IMR-90 (cell line): ENCODE measurements around the gene EPB41L2.

ENCODE experiments used
- BHLHE40 ChIP-seq: fragments of 150-350 bp; IDR thresholded peaks from 2 replicates; pipeline ENCODE4 v1.6.1; 2016; ENCODE audit warnings: mild to moderate bottlenecking, low read depth, low read length
- CHD1 ChIP-seq: IDR thresholded peaks from 2 replicates; pipeline ENCODE4 v1.6.1; 2012; ENCODE audit warnings: low read depth, low read length, improper control_type of control experiment
- FOS ChIP-seq: fragments of 150-350 bp; IDR thresholded peaks from 2 replicates; pipeline ENCODE4 v1.6.1; 2016; ENCODE audit warnings: low read depth, low read length
- MAZ ChIP-seq: IDR thresholded peaks from 2 replicates; pipeline ENCODE4 v1.6.1; 2012; ENCODE audit warnings: low read depth, mild to moderate bottlenecking, low read length, improper control_type of control experiment, moderate library complexity, borderline replicate concordance
- MXI1 ChIP-seq: IDR thresholded peaks from 2 replicates; pipeline ENCODE4 v1.6.1; 2012; ENCODE audit warnings: low read depth, mild to moderate bottlenecking, low read length, moderate library complexity, borderline replicate concordance
- NFE2L2 ChIP-seq: fragments of 150-350 bp; IDR thresholded peaks from 2 replicates; pipeline ENCODE4 v1.6.1; 2016; ENCODE audit warnings: low read depth, mild to moderate bottlenecking, low read length
- POLR2A ChIP-seq: IDR thresholded peaks from 2 replicates; pipeline ENCODE4 v1.6.1; 2012; ENCODE audit warnings: mild to moderate bottlenecking, low read depth, low read length
- SMC3 ChIP-seq: fragments of 150-350 bp; IDR thresholded peaks from 2 replicates; pipeline ENCODE4 v1.6.1; 2016; ENCODE audit warnings: low read depth, mild to moderate bottlenecking, antibody characterized with exemption, low read length, moderate library complexity
- TF ChIP-seq, protein P1 (sequence below): conservative IDR thresholded peaks from 2 replicates; pipeline ENCODE4 v1.5.1; 2012; ENCODE audit warnings: mild to moderate bottlenecking, low read depth, low read length, improper control_type of control experiment
- TF ChIP-seq, protein P2 (sequence below): fragments of 150-350 bp; IDR thresholded peaks from 2 replicates; pipeline ENCODE4 v1.6.1; 2016; ENCODE audit warnings: low read depth, mild to moderate bottlenecking, low read length, moderate library complexity, borderline replicate concordance

DNA sequence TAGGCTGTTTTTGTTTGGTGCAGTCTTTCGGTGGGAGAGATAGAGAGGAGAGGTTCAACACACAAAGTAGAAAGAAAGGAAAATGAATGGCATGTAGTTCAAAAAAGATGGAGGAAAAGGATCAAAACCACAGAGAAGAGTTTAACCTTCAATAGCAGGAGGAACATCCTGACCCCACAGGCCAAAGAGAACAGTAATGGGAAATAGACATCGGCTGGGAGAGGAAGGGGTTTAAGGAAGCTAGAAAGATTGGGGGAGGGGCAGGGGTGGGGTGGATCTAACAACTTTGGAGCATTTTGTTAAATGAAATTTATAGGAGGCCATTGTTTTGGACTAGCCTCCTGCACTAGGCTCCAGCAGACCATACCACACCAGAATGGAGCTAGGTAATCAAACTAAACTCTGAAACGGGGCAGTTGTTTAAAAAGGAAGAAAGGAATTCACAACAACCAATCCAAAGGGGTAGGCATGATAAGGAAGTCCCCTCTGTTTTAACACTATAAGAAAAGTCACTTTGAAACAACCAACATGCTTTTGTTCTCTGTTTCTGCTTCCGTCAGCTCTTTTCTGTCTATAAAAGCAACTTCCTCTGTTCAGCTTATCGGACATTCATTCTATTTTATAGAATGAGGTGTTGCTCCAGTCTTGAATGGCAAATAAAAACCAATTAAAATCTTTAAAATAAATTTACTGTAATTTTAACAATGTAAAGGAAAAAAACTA, 82.6 kb downstream of the EPB41L2 start:
- TF ChIP-seq, protein P1, sequence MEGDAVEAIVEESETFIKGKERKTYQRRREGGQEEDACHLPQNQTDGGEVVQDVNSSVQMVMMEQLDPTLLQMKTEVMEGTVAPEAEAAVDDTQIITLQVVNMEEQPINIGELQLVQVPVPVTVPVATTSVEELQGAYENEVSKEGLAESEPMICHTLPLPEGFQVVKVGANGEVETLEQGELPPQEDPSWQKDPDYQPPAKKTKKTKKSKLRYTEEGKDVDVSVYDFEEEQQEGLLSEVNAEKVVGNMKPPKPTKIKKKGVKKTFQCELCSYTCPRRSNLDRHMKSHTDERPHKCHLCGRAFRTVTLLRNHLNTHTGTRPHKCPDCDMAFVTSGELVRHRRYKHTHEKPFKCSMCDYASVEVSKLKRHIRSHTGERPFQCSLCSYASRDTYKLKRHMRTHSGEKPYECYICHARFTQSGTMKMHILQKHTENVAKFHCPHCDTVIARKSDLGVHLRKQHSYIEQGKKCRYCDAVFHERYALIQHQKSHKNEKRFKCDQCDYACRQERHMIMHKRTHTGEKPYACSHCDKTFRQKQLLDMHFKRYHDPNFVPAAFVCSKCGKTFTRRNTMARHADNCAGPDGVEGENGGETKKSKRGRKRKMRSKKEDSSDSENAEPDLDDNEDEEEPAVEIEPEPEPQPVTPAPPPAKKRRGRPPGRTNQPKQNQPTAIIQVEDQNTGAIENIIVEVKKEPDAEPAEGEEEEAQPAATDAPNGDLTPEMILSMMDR: no peak
- TF ChIP-seq, protein P2, sequence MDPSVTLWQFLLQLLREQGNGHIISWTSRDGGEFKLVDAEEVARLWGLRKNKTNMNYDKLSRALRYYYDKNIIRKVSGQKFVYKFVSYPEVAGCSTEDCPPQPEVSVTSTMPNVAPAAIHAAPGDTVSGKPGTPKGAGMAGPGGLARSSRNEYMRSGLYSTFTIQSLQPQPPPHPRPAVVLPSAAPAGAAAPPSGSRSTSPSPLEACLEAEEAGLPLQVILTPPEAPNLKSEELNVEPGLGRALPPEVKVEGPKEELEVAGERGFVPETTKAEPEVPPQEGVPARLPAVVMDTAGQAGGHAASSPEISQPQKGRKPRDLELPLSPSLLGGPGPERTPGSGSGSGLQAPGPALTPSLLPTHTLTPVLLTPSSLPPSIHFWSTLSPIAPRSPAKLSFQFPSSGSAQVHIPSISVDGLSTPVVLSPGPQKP: no peak
- no peak for TF ChIP-seq BHLHE40
- TF ChIP-seq POLR2A: no peak
- no peak for TF ChIP-seq MXI1
- TF ChIP-seq SMC3: no peak
- TF ChIP-seq FOS: no peak
- no peak for TF ChIP-seq CHD1
- TF ChIP-seq NFE2L2: no peak
- no peak for TF ChIP-seq MAZ
